Activated CD4-positive, alpha-beta memory T cell treated with anti-CD3 and anti-CD28 coated beads for 36 hours (primary cell): ENCODE data around the gene BPIFA2. TPM values are rescaled to one million over a fixed set of nuclear protein-coding genes. Genes with fewer than 3 reads are reported as not detected.

Experiments
- CTCF ChIA-PET: fragments of 350-600 bp; sonication (Branson Sonifier 250); formaldehyde crosslinking; loops from one replicate; lab custom pipeline; 2021; ENCODE audit warnings: antibody characterized with exemption, inconsistent platforms; lab: Charles Lee
- POLR2A ChIA-PET: fragments of 350-600 bp; sonication (Branson Sonifier 250); formaldehyde crosslinking; loops from one replicate; lab custom pipeline; 2021; ENCODE audit warnings: antibody characterized with exemption; lab: Charles Lee
- DNase-seq: peaks from one replicate; pipeline ENCODE4 v3.0.0-alpha.2; 2020
- H3K27ac Mint-ChIP-seq: one replicate; pipeline ENCODE4 v1.8.0; 2021; ENCODE audit warnings: mixed read lengths
- H3K27me3 Mint-ChIP-seq: one replicate; pipeline ENCODE4 v1.8.0; 2021; ENCODE audit warnings: mixed read lengths
- H3K36me3 Mint-ChIP-seq: one replicate; pipeline ENCODE4 v1.8.0; 2021; ENCODE audit warnings: mixed read lengths
- H3K4me1 Mint-ChIP-seq: one replicate; pipeline ENCODE4 v1.8.0; 2021; ENCODE audit warnings: low read depth, mixed read lengths
- H3K4me3 Mint-ChIP-seq: one replicate; pipeline ENCODE4 v1.8.0; 2021; ENCODE audit warnings: mild to moderate bottlenecking, mixed read lengths
- H3K9me3 Mint-ChIP-seq: one replicate; pipeline ENCODE4 v1.8.0; 2021; ENCODE audit warnings: mixed read lengths
- intact Hi-C: fragments of 100-400 bp; cut with micrococcal nuclease; formaldehyde crosslinking; loops from one replicate; pipeline ENCODE4 v1.15.1; 2023
- total RNA-seq, 2 experiments: library from RNA; stranded (reverse); gene quantifications; one replicate each; pipeline ENCODE4 v1.2.3, GENCODE V29; 2021

Gene BPIFA2
- total RNA-seq, 2 experiments from 2014 or later = not detected

- Mint-ChIP-seq H3K9me3 (no peaks in the 10 kb centered on the region), H3K36me3 (no peaks in the 10 kb centered on the region), H3K27ac (no peak overlapping the region), H3K4me3 (no peak overlapping the region), H3K4me1 (no peaks in the 10 kb centered on the region), H3K27me3 (peaks cover 49% of the 10 kb centered on the region)
- peak; percentile 37 for DNase-seq
- intact Hi-C loops = no loop called here
- ChIA-PET POLR2A (no interaction called here), CTCF (interaction anchor here (0.6 to 1.2 kb wide), 6 partner anchors 9 to 310 kb away, joined by 3 to 4 read pairs (median 3); no protein-coding TSS in a partner anchor)
Measured at GRCh38 chr20:33211817-33212424, 44.0 kb downstream of the BPIFA2 start.

- H3K27me3 Mint-ChIP-seq = peaks cover 22% of the 10 kb centered on the region
- no peaks in the 10 kb centered on the region for H3K9me3 Mint-ChIP-seq
- no peak within 1 kb of the TSS for H3K4me3 Mint-ChIP-seq
- DNase-seq = no peak
- POLR2A ChIA-PET = no interaction called here
- intact Hi-C loops = no loop called here
- CTCF ChIA-PET = no interaction called here
- H3K36me3 Mint-ChIP-seq = no peaks in the 10 kb centered on the region
- H3K27ac Mint-ChIP-seq = no peak within 1 kb of the TSS
- H3K4me1 Mint-ChIP-seq = no peaks in the 10 kb centered on the region
Measured at GRCh38 chr20:33217052-33217451, 49.1 kb downstream of the BPIFA2 start, which contains the start of gene BPIFA3. TSS of gene BPIFA3 (plus strand) at chr20:33217352. CDS start at chr20:33217537, 185 bp downstream.

- no peak overlapping the region for H3K4me3 Mint-ChIP-seq
- peaks cover 15% of the 10 kb centered on the region for H3K27me3 Mint-ChIP-seq
- no peaks in the 10 kb centered on the region for H3K9me3 Mint-ChIP-seq
- DNase-seq = no peak
- H3K27ac Mint-ChIP-seq = no peak overlapping the region
- no peaks in the 10 kb centered on the region for H3K36me3 Mint-ChIP-seq
- ChIA-PET POLR2A (no interaction called here), CTCF (no interaction called here)
- intact Hi-C loops = no loop called here
- H3K4me1 Mint-ChIP-seq = no peaks in the 10 kb centered on the region
Measured at GRCh38 chr20:33224399-33224798, 56.4 kb downstream of the BPIFA2 start.

GRCh38 chr20:33229843-33230242, 61.9 kb downstream of the BPIFA2 start:
- Mint-ChIP-seq H3K27me3 (peaks cover 12% of the 10 kb centered on the region), H3K4me1 (peaks cover 4% of the 10 kb centered on the region), H3K36me3 (no peaks in the 10 kb centered on the region), H3K4me3 (no peak overlapping the region), H3K9me3 (no peaks in the 10 kb centered on the region), H3K27ac (no peak overlapping the region)
- POLR2A ChIA-PET = no interaction called here
- DNase-seq = no peak
- CTCF ChIA-PET = no interaction called here
- intact Hi-C loops = no loop called here

Other genes with a start within 250 kb of the BPIFA2 start
- not detected for gene SUN5, start 163.7 kb upstream of the BPIFA2 start, total RNA-seq
- not detected for gene BPIFB2, start 160.5 kb upstream of the BPIFA2 start, total RNA-seq
- gene BPIFB6, start 136.5 kb upstream of the BPIFA2 start, total RNA-seq = not detected
- gene BPIFB3, start 114.3 kb upstream of the BPIFA2 start, total RNA-seq = not detected
- gene BPIFB4, start 88.5 kb upstream of the BPIFA2 start, total RNA-seq = not detected
- gene BPIFA3, start 49.2 kb downstream of the BPIFA2 start, total RNA-seq = not detected
- not detected for gene BPIFA1, start 67.8 kb downstream of the BPIFA2 start, total RNA-seq
- gene BPIFB1, start 115.1 kb downstream of the BPIFA2 start, total RNA-seq = not detected
- gene CDK5RAP1, start 233.4 kb downstream of the BPIFA2 start, total RNA-seq = 10 to 100 TPM; 39.6 to 40.3 TPM